ENCODE results near the gene DENND4C. TPM values are rescaled to one million over a fixed set of nuclear protein-coding genes. Genes with fewer than 3 reads are reported as not detected.
"Not testable (repeated sequence)": the region's sequence is repeated elsewhere in the genome, so short reads cannot be mapped to it uniquely, and the experiment has no call there.

Gene DENND4C
- total and polyA plus RNA-seq, 2 of the 4 experiments (the other 2 are of a cell fraction): 9.0 to 32.6 TPM

- H4K20me1 ChIP-seq (ENCODE audit: insufficient read depth, low read length); H2BK15ac ChIP-seq (ENCODE audit: low read depth, low read length); H2AK9ac ChIP-seq (replicated peaks; ENCODE audit: low read depth, low read length, poor library complexity); H3K36me3 ChIP-seq (ENCODE audit: control insufficient read depth, insufficient read depth, low read length); BruUV-seq (replicated peaks); H3K56ac ChIP-seq (ENCODE audit: extremely low read depth, insufficient read depth, low read length); H2AFZ ChIP-seq (replicated peaks; ENCODE audit: low read length, poor library complexity); POLR2A ChIA-PET (ENCODE audit: unreplicated experiment); H3K9me1 ChIP-seq (ENCODE audit: insufficient read depth, low read length); H3K9ac ChIP-seq (ENCODE audit: low read depth, low read length); H3K4me3 ChIP-seq (ENCODE audit: insufficient read depth, low read depth, low read length); H4K5ac ChIP-seq (ENCODE audit: low read depth, low read length); H3K27ac ChIP-seq (ENCODE audit: insufficient read depth, low read length); H4K8ac ChIP-seq (ENCODE audit: low read depth in 2 of 2, low read length in 2 of 2); H3K4me2 ChIP-seq (ENCODE audit: low read depth, low read length); H3K4ac ChIP-seq (ENCODE audit: low read depth, low read length); in situ Hi-C loops (cut with MboI; ENCODE audit: low sequenced_read_pairs); dilution Hi-C loops (cut with HindIII; ENCODE audit: low sequenced_read_pairs, unreplicated experiment); H3K27me3 ChIP-seq (ENCODE audit: control insufficient read depth, insufficient read depth, low read length); intact Hi-C loops (cut with micrococcal nuclease); H4K91ac ChIP-seq (ENCODE audit: insufficient read depth, low read depth, low read length); H2BK5ac ChIP-seq (ENCODE audit: low read depth, low read length, poor library complexity, severe bottlenecking); H2AK5ac ChIP-seq (ENCODE audit: low read depth, low read length); H3K9me3 ChIP-seq (ENCODE audit: control insufficient read depth, insufficient read depth, low read length); H3K18ac ChIP-seq (ENCODE audit: low read depth, low read length); H3K14ac ChIP-seq (replicated peaks; ENCODE audit: low read depth, low read length); ATAC-seq (ENCODE audit: low read depth); H2BK20ac ChIP-seq (ENCODE audit: low read depth, low read length); H2BK120ac ChIP-seq (ENCODE audit: low read depth, low read length); H3K4me1 ChIP-seq (ENCODE audit: control insufficient read depth, insufficient read depth, low read length); DNase-seq; H3K23ac ChIP-seq (ENCODE audit: low read depth, low read length); CTCF ChIA-PET: not testable (repeated sequence)
- H3K79me1 ChIP-seq (ENCODE audit: low read depth in 1 of 2, low read length in 2 of 2): peaks cover 0 to 13% of the 10 kb centered on the region in 2 experiments; a peak in 2 of 4 replicates
- 83% methylated on average over 1 of the region's 3 CpGs; no CpG with 5 or more reads in 1 of the 2 experiments for WGBS, 2 experiments (ENCODE audit: extremely low coverage in 2 of 2, insufficient read length in 1 of 2)
These were observed 183.0 kb downstream of the DENND4C start for GRCh38 chr9:19413456-19413855.

Measured in IMR-90 (cell line).